Upper lobe of left lung (tissue), 4 donors: ENCODE results near the gene SEMA3E.

ENCODE experiments used
- CTCF ChIP-seq, 6 experiments: fragments of 450-650 bp in 4 of 6; fragments of 200-600 bp in 2 of 6; sonication (generic) in 2 of 6; IDR thresholded peaks; one replicate each; pipeline ENCODE4 v1.5.1; 2016 to 2019; ENCODE audit warnings: antibody characterized with exemption in 6 of 6
- POLR2AphosphoS5 ChIP-seq, 2 donors: sonication (generic); formaldehyde crosslinking; IDR thresholded peaks; one replicate each; pipeline ENCODE4 v1.5.1; 2017; ENCODE audit warnings: antibody characterized with exemption in 2 of 2

GRCh38 chr7:83452256-83452655 lies 196.7 kb downstream of the SEMA3E start:
- TF ChIP-seq CTCF (IDR thresholded peaks at IDR 0.05) (no peak), POLR2AphosphoS5 (IDR thresholded peaks at IDR 0.05) (no peak)
